Ovary (tissue), 9 donors: ENCODE data around the gene FHAD1. TPM values are rescaled to one million over a fixed set of nuclear protein-coding genes. Genes with fewer than 3 reads are reported as not detected.

Experiments used
- DNase-seq, 5 donors: peaks; one replicate each; pipeline ENCODE4 v3.0.0-alpha.2; 2019 to 2020
- H3K27ac ChIP-seq, 2 donors: fragments of 200-600 bp; one replicate each; pipeline versions ENCODE4 v1.5.1 to v1.8.0; 2019 to 2022
- H3K27me3 ChIP-seq: fragments of 200-600 bp; one replicate; pipeline ENCODE4 v1.8.0; 2022
- H3K36me3 ChIP-seq: fragments of 200-600 bp; sonication (generic); one replicate; pipeline ENCODE4 v1.5.1; 2019
- H3K4me1 ChIP-seq: one replicate; pipeline ENCODE4 v1.8.1; 2013; ENCODE audit warnings: mild to moderate bottlenecking, moderate library complexity; ENCODE audit not compliant: insufficient read depth
- H3K4me3 ChIP-seq: fragments of 200-600 bp; sonication (generic); one replicate; pipeline ENCODE4 v1.5.1; 2017
- H3K9me3 ChIP-seq, 2 donors: fragments of 200-600 bp in 1 of 2; sonication (generic) in 1 of 2; one replicate each; pipeline versions ENCODE4 v1.5.1 to v1.8.1; 2013 to 2019; ENCODE audit warnings: mild to moderate bottlenecking in 1 of 2, moderate library complexity in 1 of 2
- EP300 ChIP-seq: sonication (generic); formaldehyde crosslinking; IDR thresholded peaks from one replicate; pipeline ENCODE4 v1.6.1; 2017; ENCODE audit warnings: antibody characterized with exemption
- POLR2A ChIP-seq: fragments of 450-650 bp; IDR thresholded peaks from one replicate; pipeline ENCODE4 v1.6.1; 2017; ENCODE audit warnings: antibody characterized with exemption, mild to moderate bottlenecking, moderate library complexity
- WGBS, 3 donors: extraction: QIAGEN DNeasy Blood & Tissue Kit in 1 of 3; methylation state at CpG; one replicate each; pipeline versions ENCODE4 v1.1.5 to v1.1.7; 2013 to 2017; 5-methylcytosine and 5-hydroxymethylcytosine counted together
- intact Hi-C, 4 donors: fragments of 100-400 bp; cut with DNase I; formaldehyde crosslinking; loops; one replicate each; pipeline versions ENCODE4 v1.11.0 to v1.15.1; 2022 to 2023
- polyA plus RNA-seq, 2 donors: library from polyadenylated mRNA; stranded (reverse); fragments of 200-250 nt in 1 of 2; fragments of 350-450 nt in 1 of 2; fragmentation: Illumina TruSeq in 1 of 2; extraction: RNeasy Lipid Tissue Mini Kit (QIAGEN cat#74804) in 1 of 2; gene quantifications; one replicate each; pipeline ENCODE4 v1.2.3, GENCODE V29; 2013 to 2014
- total RNA-seq, 7 donors: library from RNA; depleted of rRNA in 2 of 7; stranded (reverse); fragments of >200 nt in 2 of 7; fragmentation: NEBNext Ultra II Directional in 3 of 7; extraction: Animal tissue kit (Norgen Biotek cat#: 25700) in 3 of 7; gene quantifications; one replicate each; pipeline versions ENCODE4 v1.1.0 to v1.2.4, GENCODE V29; 2016 to 2023
- TF ChIP-seq, protein P1 (sequence below), 3 donors: fragments of 450-650 bp in 2 of 3; fragments of 200-600 bp in 1 of 3; IDR thresholded peaks; one replicate each; pipeline versions ENCODE4 v1.5.1 to v1.8.0; 2016 to 2022; ENCODE audit warnings: antibody characterized with exemption in 3 of 3, mild to moderate bottlenecking in 1 of 3
- donor health status: DM: no; HTN: no; CAD: no; lungs with moderate emphysema.
- donor health status: DM: no; HTN: no; CAD: no.
- donor health status: Bipolar disorder and iron deficiency.
- donor health status: DM: yes; HTN: yes; CAD: no.
- donor health status: DM: no; HTN: no; CAD: no.
- donor health status: DM: yes; HTN: yes; CAD: no.

Gene FHAD1
- total and polyA plus RNA-seq, 9 donors: 0.40 to 23.0 (median 1.4) TPM

GRCh38 chr1:15231714-15232201 is 15.3 kb upstream of the FHAD1 start:
- no peaks in the 10 kb centered on the region for H3K27me3 ChIP-seq
- H3K36me3 ChIP-seq: no peaks in the 10 kb centered on the region
- no peak overlapping the region for H3K4me3 ChIP-seq
- 81 to 88% (median 83%) methylated on average over 5 of the region's 5 CpGs for WGBS, 3 donors
- no peak overlapping the region for H3K27ac ChIP-seq
- TF ChIP-seq, protein P1, sequence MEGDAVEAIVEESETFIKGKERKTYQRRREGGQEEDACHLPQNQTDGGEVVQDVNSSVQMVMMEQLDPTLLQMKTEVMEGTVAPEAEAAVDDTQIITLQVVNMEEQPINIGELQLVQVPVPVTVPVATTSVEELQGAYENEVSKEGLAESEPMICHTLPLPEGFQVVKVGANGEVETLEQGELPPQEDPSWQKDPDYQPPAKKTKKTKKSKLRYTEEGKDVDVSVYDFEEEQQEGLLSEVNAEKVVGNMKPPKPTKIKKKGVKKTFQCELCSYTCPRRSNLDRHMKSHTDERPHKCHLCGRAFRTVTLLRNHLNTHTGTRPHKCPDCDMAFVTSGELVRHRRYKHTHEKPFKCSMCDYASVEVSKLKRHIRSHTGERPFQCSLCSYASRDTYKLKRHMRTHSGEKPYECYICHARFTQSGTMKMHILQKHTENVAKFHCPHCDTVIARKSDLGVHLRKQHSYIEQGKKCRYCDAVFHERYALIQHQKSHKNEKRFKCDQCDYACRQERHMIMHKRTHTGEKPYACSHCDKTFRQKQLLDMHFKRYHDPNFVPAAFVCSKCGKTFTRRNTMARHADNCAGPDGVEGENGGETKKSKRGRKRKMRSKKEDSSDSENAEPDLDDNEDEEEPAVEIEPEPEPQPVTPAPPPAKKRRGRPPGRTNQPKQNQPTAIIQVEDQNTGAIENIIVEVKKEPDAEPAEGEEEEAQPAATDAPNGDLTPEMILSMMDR (IDR thresholded peaks at IDR 0.05): no peak
- no peak for TF ChIP-seq EP300
- TF ChIP-seq POLR2A: no peak
- no peaks in the 10 kb centered on the region for H3K4me1 ChIP-seq
- intact Hi-C loops: no loop called here
- no peaks in the 10 kb centered on the region for H3K9me3 ChIP-seq
- DNase-seq: no peak

DNA sequence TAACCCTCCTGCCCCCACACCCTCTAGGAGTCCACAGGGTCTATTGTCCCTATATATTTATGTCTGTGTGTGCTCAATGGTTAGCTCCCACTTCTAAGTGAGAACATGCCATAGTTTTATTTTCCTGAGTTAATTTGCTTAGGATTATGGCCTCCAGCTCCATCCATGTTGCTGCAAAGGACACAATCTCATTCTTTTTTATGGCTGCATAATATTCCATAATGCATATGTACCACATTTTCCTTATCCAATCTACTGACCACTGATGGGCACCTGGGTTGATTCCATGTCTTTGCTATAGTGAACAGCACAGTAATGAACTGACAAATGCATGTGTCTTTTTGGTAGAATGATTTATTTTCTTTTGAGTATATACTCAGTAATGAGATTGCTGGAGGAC is 13.3 kb upstream of the FHAD1 start:
- DNase-seq: no peak
- intact Hi-C loops: no loop called here
- no peaks in the 10 kb centered on the region for H3K9me3 ChIP-seq
- H3K27ac ChIP-seq: no peak overlapping the region
- no peak for TF ChIP-seq EP300
- TF ChIP-seq, protein P1 (IDR thresholded peaks at IDR 0.05): no peak
- no peak for TF ChIP-seq POLR2A
- no peak overlapping the region for H3K4me3 ChIP-seq
- no peaks in the 10 kb centered on the region for H3K27me3 ChIP-seq
- no peaks in the 10 kb centered on the region for H3K36me3 ChIP-seq
- H3K4me1 ChIP-seq: no peaks in the 10 kb centered on the region

GRCh38 chr1:15236321-15236721 is 10.7 kb upstream of the FHAD1 start:
- no peaks in the 10 kb centered on the region for H3K9me3 ChIP-seq

GRCh38 chr1:15236746-15237145 is 10.3 kb upstream of the FHAD1 start:
- no peaks in the 10 kb centered on the region for H3K4me1 ChIP-seq
- H3K36me3 ChIP-seq: no peaks in the 10 kb centered on the region
- DNase-seq: no peak
- TF ChIP-seq, protein P1 (IDR thresholded peaks at IDR 0.05): no peak
- TF ChIP-seq EP300 (no peak), POLR2A (no peak)
- H3K27me3 ChIP-seq: no peaks in the 10 kb centered on the region
- WGBS, 3 donors: 87 to 92% (median 91%) methylated on average over 9 of the region's 9 CpGs
- intact Hi-C loops: no loop called here
- no peak overlapping the region for H3K4me3 ChIP-seq
- H3K9me3 ChIP-seq: no peaks in the 10 kb centered on the region
- H3K27ac ChIP-seq: no peak overlapping the region

More at GRCh38 chr1:15236321-15236721, 10.7 kb upstream of the FHAD1 start:
- Histone ChIP-seq H3K4me3 (no peak overlapping the region), H3K36me3 (no peaks in the 10 kb centered on the region), H3K27me3 (no peaks in the 10 kb centered on the region), H3K27ac (no peak overlapping the region), H3K4me1 (no peaks in the 10 kb centered on the region)
- 68 to 82% (median 70%) methylated on average over 5 of the region's 5 CpGs for WGBS, 3 donors
- intact Hi-C loops: no loop called here
- TF ChIP-seq, protein P1 (IDR thresholded peaks at IDR 0.05): no peak
- TF ChIP-seq EP300 (no peak), POLR2A (no peak)
- DNase-seq: no peak
